DND-41 (cell line): ENCODE data around the gene MICU1.

Experiments
- CTCF ChIP-seq: IDR thresholded peaks from 2 replicates; pipeline ENCODE4 v1.5.1; 2012; ENCODE audit warnings: borderline replicate concordance, low read length, moderate library complexity, mild to moderate bottlenecking; ENCODE audit not compliant: poor library complexity, severe bottlenecking; ENCODE audit errors: extremely low read depth
- EZH2 ChIP-seq: IDR thresholded peaks from 3 replicates; pipeline ENCODE4 v1.6.1; 2012; ENCODE audit warnings: borderline replicate concordance, low read depth, mild to moderate bottlenecking, moderate library complexity, low read length, inconsistent platforms; ENCODE audit not compliant: severe bottlenecking

- no peak for TF ChIP-seq CTCF
- TF ChIP-seq EZH2: no peak
These were observed 115.9 kb downstream of the MICU1 start for GRCh38 chr10:72509941-72510340.
